Retinal pigment epithelial cell (primary cell): Measurements from ENCODE around the gene SDK1.

Experiments
- DNase-seq: peaks from one replicate; pipeline ENCODE4 v3.0.0-alpha.2; 2010; ENCODE audit warnings: low read depth
- H3K4me3 ChIP-seq: 2 replicates; pipeline ENCODE4 v1.5.1; 2011; ENCODE audit warnings: mild to moderate bottlenecking, low read length, control low read depth, moderate library complexity
- CTCF ChIP-seq: conservative IDR thresholded peaks from 2 replicates; pipeline ENCODE4 v1.5.1; 2011; ENCODE audit warnings: low read depth, low read length, control low read depth, inconsistent platforms

SDK1 gene

GRCh38 chr7:3918576-3918975, 617.5 kb downstream of the SDK1 start:
- no peak for DNase-seq
- TF ChIP-seq CTCF: no peak

GRCh38 chr7:3922175-3922635, 621.2 kb downstream of the SDK1 start:
- TF ChIP-seq CTCF: peak; percentile 39
- peak overlapping the region; percentile 15 for H3K4me3 ChIP-seq
- DNase-seq: peak; percentile 100

More at GRCh38 chr7:3918576-3918975, 617.5 kb downstream of the SDK1 start:
- H3K4me3 ChIP-seq: no peak overlapping the region

- TF ChIP-seq CTCF: no peak
- no peak overlapping the region for H3K4me3 ChIP-seq
- DNase-seq: no peak
These were observed 622.4 kb downstream of the SDK1 start for GRCh38 chr7:3923307-3923918.

GRCh38 chr7:3924277-3924676, 623.2 kb downstream of the SDK1 start:
- no peak overlapping the region for H3K4me3 ChIP-seq
- DNase-seq: no peak
- TF ChIP-seq CTCF: no peak

DNA sequence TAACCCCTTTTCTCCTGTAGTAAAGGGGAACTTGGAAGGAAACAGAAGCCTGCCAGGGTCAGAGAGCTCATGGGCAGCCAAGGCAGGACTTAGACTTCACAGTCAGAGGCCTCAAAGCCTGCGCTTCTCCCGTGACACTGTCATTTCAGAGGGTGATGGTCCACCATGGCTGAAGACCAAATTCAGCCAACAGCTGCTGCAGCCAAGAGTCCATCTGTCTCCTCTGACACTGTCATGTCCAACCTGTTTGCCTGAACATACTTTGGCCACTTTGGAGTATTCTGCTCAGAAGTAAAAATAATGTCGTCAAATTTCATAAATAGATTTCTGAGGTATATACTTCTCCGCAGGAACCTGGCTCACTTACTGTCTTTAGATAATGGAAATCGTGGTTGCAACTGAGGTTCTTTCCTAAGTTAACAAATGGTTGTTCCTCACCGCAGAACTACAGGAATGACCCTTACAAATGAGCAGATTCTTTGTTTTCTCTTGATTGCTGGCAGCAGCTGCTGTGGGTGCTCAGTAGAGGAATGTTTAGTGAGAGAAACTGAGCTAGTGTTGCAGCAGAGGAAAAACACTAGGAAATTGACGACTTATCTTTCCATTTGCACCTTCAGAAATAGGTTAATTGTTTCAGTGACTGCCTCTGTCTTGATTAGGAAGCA, 626.5 kb downstream of the SDK1 start:
- TF ChIP-seq CTCF: no peak
- DNase-seq: no peak
- H3K4me3 ChIP-seq: no peak overlapping the region

- H3K4me3 ChIP-seq: no peak overlapping the region
- no peak for DNase-seq
- TF ChIP-seq CTCF: no peak
These were observed 627.9 kb downstream of the SDK1 start for GRCh38 chr7:3928727-3929515.
